Tibial nerve (tissue), 4 donors: Measurements from ENCODE around the gene TCAF2. TPM values are rescaled to one million over a fixed set of nuclear protein-coding genes. Genes with fewer than 3 reads are reported as not detected.
"Not testable (repeated sequence)": the region's sequence is repeated elsewhere in the genome, so short reads cannot be mapped to it uniquely, and the experiment has no call there.

Experiments
- DNase-seq, 2 donors: peaks; one replicate each; pipeline ENCODE4 v3.0.0-alpha.2; 2019; ENCODE audit warnings: low spot score in 2 of 2
- H3K27ac ChIP-seq, 4 donors: fragments of 200-600 bp; sonication (generic) in 3 of 4; one replicate each; pipeline ENCODE4 v1.5.1; 2017 to 2019; ENCODE audit warnings: mild to moderate bottlenecking in 1 of 4
- H3K27me3 ChIP-seq, 2 donors: fragments of 200-600 bp; sonication (generic) in 1 of 2; one replicate each; pipeline versions ENCODE4 v1.5.1 to v1.6.0; 2017 to 2019
- H3K36me3 ChIP-seq, 3 donors: fragments of 200-600 bp; sonication (generic); one replicate each; pipeline ENCODE4 v1.5.1; 2018 to 2019
- H3K4me1 ChIP-seq, 4 donors: fragments of 200-600 bp; sonication (generic) in 3 of 4; one replicate each; pipeline ENCODE4 v1.5.1; 2017 to 2019
- H3K4me3 ChIP-seq, 4 donors: fragments of 200-600 bp; sonication (generic) in 3 of 4; one replicate each; pipeline ENCODE4 v1.5.1; 2017 to 2019; ENCODE audit warnings: mild to moderate bottlenecking in 1 of 4, moderate library complexity in 1 of 4
- H3K9me3 ChIP-seq, 4 donors: fragments of 200-600 bp; sonication (generic) in 3 of 4; one replicate each; pipeline ENCODE4 v1.5.1; 2017 to 2019
- WGBS, 2 donors: methylation state at CpG; one replicate each; pipeline ENCODE4 v1.1.5; 2018; 5-methylcytosine and 5-hydroxymethylcytosine counted together
- small RNA-seq: library from RNA; depleted of rRNA; stranded (forward); fragments of <200 nt; gene quantifications from one replicate; pipeline ENCODE3, GENCODE V24; 2016
- total RNA-seq, 4 donors: library from RNA; depleted of rRNA; stranded (reverse); fragments of >200 nt; gene quantifications; one replicate each; pipeline ENCODE4 v1.1.0, GENCODE V29; 2016

TCAF2 gene
- total RNA-seq, 4 donors from 2014 or later = 2.7 to 5.7 (median 4.3) TPM

GRCh38 chr7:143633013-143633618, 12.3 kb downstream of the TCAF2 start:
- not testable (repeated sequence) for DNase-seq, H3K27me3 ChIP-seq, H3K4me3 ChIP-seq, H3K36me3 ChIP-seq, H3K9me3 ChIP-seq, H3K4me1 ChIP-seq, H3K27ac ChIP-seq
- WGBS, 2 donors = no CpG with 5 or more reads among the region's 6 CpGs

GRCh38 chr7:143635364-143636240, 14.8 kb downstream of the TCAF2 start:
- DNase-seq, H3K4me3 ChIP-seq, H3K27ac ChIP-seq, H3K27me3 ChIP-seq, H3K4me1 ChIP-seq, H3K36me3 ChIP-seq, H3K9me3 ChIP-seq: not testable (repeated sequence)
- WGBS, 2 donors = no CpG with 5 or more reads among the region's 12 CpGs

GRCh38 chr7:143639372-143639771, 18.6 kb downstream of the TCAF2 start:
- not testable (repeated sequence) for DNase-seq, H3K27me3 ChIP-seq, H3K4me3 ChIP-seq, H3K9me3 ChIP-seq, H3K4me1 ChIP-seq, H3K27ac ChIP-seq, H3K36me3 ChIP-seq
- no CpG with 5 or more reads among the region's 7 CpGs for WGBS, 2 donors

- no CpG with 5 or more reads among the region's 9 CpGs for WGBS, 2 donors
- not testable (repeated sequence) for H3K4me3 ChIP-seq, H3K9me3 ChIP-seq, DNase-seq, H3K4me1 ChIP-seq, H3K36me3 ChIP-seq, H3K27ac ChIP-seq, H3K27me3 ChIP-seq
These were observed 19.9 kb downstream of the TCAF2 start for GRCh38 chr7:143640528-143641189.

GRCh38 chr7:143646598-143646997, 25.8 kb downstream of the TCAF2 start:
- DNase-seq, H3K36me3 ChIP-seq, H3K4me1 ChIP-seq, H3K27me3 ChIP-seq, H3K4me3 ChIP-seq, H3K27ac ChIP-seq, H3K9me3 ChIP-seq: not testable (repeated sequence)
- WGBS, 2 donors = no CpG with 5 or more reads among the region's 6 CpGs

- no CpG with 5 or more reads among the region's 3 CpGs for whole genome bisulfite sequencing, 2 donors
- not testable (repeated sequence) for H3K9me3 ChIP-seq, H3K27me3 ChIP-seq, H3K36me3 ChIP-seq, H3K27ac ChIP-seq, DNase-seq, H3K4me3 ChIP-seq, H3K4me1 ChIP-seq
These were observed 29.1 kb downstream of the TCAF2 start for GRCh38 chr7:143649902-143650301.

- not testable (repeated sequence) for DNase-seq, H3K9me3 ChIP-seq, H3K27me3 ChIP-seq, H3K36me3 ChIP-seq, H3K27ac ChIP-seq, H3K4me1 ChIP-seq, H3K4me3 ChIP-seq
- no CpG with 5 or more reads among the region's 8 CpGs for WGBS, 2 donors
These were observed 29.7 kb downstream of the TCAF2 start for GRCh38 chr7:143650447-143650846.

Small RNA genes lying within 50 kb of the gene (small RNA-seq; reads per million reads assigned to genes)
- gene AC073264.2 (not detected), gene RNU6-162P (not detected)

Other genes starting within 250 kb of the TCAF2 start
- 10 to 100 TPM; 57.5 to 96.9 (median 72.7) TPM for gene ZYX, start 239.6 kb upstream of the TCAF2 start, total RNA-seq
- 1 to 10 TPM in 1 of 4 donors, under 1 TPM in 1, not detected in 2; 0.87 to 3.6 TPM for gene EPHA1, start 212.1 kb upstream of the TCAF2 start, total RNA-seq
- gene TAS2R60, start 177.5 kb upstream of the TCAF2 start, total RNA-seq = not detected
- not detected for gene TAS2R41, start 143.1 kb upstream of the TCAF2 start, total RNA-seq
- 1 to 10 TPM in 1 of 4 donors, under 1 TPM in 1, not detected in 2; 0.44 to 1.5 TPM for gene CTAGE15, start 49.2 kb upstream of the TCAF2 start, total RNA-seq
- 1 to 10 TPM in 2 of 4 donors, under 1 TPM in 1, not detected in 1; 0.90 to 2.0 (median 1.0) TPM for gene CTAGE6, start 136.7 kb downstream of the TCAF2 start, total RNA-seq